Renal cortex interstitium (tissue), 15 donors: ENCODE data around the gene CD300A. TPM values are rescaled to one million over a fixed set of nuclear protein-coding genes. Genes with fewer than 3 reads are reported as not detected.

Experiments
- DNase-seq, 11 donors: peaks; one replicate each; pipeline ENCODE4 v3.0.0-alpha.2; 2013; ENCODE audit warnings: low read depth in 9 of 11, low spot score in 4 of 11; ENCODE audit errors: extremely low read depth in 1 of 11
- long read RNA-seq, 16 experiments: transcript quantifications; one replicate each; lab custom pipeline, GENCODE V29; 2026
- polyA plus RNA-seq, 3 donors: library from polyadenylated mRNA; unstranded; fragments of 120-200 nt; gene quantifications; one replicate each; pipeline ENCODE4 v1.2.1, GENCODE V29; 2013; ENCODE audit not compliant: insufficient read length in 3 of 3

CD300A gene
- polyA plus RNA-seq = 1 to 10 TPM in 2 of 3 donors, under 1 TPM in 1; 1.00 to 2.8 (median 1.8) TPM
- long read RNA-seq, donor 1 = 0 reads
- long read RNA-seq, donor 2, partial matches to known transcripts = 0 of 4 reads
- long read RNA-seq, donor 2, other reads (novel, unspliced or antisense) = 0 of 4 reads
- long read RNA-seq, donor 3 = 0 reads
- long read RNA-seq, donor 4 = 0 reads
- long read RNA-seq, donor 5 = 0 reads
- long read RNA-seq, donor 6 = 0 reads
- long read RNA-seq, donor 7, partial matches to known transcripts = 0 of 1 reads
- long read RNA-seq, donor 7, other reads (novel, unspliced or antisense) = 0 of 1 reads
- long read RNA-seq, donor 8 = 0 reads
- long read RNA-seq, donor 9 = 0 reads
- long read RNA-seq, donor 10 = 0 reads
- long read RNA-seq, donor 11 = 0 reads
- long read RNA-seq, donor 12 = 0 reads
- long read RNA-seq, donor 13 = 0 reads
- long read RNA-seq, donor 14 = 0 reads
- long read RNA-seq, donor 15 = 0 reads
- long read RNA-seq, donor 16, partial matches to known transcripts = 0 of 1 reads
- long read RNA-seq, donor 16, other reads (novel, unspliced or antisense) = 0 of 1 reads

GRCh38 chr17:74466111-74466827, at the start of gene CD300A:
Gene CD300A (plus strand): TSS chr17:74466634. CDS start chr17:74466704, 70 bp downstream.
- DNase-seq = no peak

- no peak for DNase-seq
These were observed 49.0 kb upstream of the CD300A start for GRCh38 chr17:74417178-74418045.

GRCh38 chr17:74419928-74420411, 46.5 kb upstream of the CD300A start:
- DNase-seq = no peak

GRCh38 chr17:74424117-74424516, 42.3 kb upstream of the CD300A start:
- DNase-seq = no peak

GRCh38 chr17:74424657-74425056, 41.8 kb upstream of the CD300A start:
- no peak for DNase-seq

- no peak for DNase-seq
These were observed 39.8 kb upstream of the CD300A start for GRCh38 chr17:74426551-74427047.

GRCh38 chr17:74427048-74427762, 39.2 kb upstream of the CD300A start:
- peak in 6 of 11 donors; percentile 57 to 87 (median 82) for DNase-seq

- DNase-seq = no peak
These were observed 38.7 kb upstream of the CD300A start for GRCh38 chr17:74427763-74428153.

GRCh38 chr17:74429604-74430384, 36.6 kb upstream of the CD300A start:
- no peak for DNase-seq

- DNase-seq = no peak
These were observed 36.1 kb upstream of the CD300A start for GRCh38 chr17:74430385-74430705.

GRCh38 chr17:74430706-74431567, 35.5 kb upstream of the CD300A start:
- peak in 9 of 11 donors; percentile 80 to 90 (median 89) for DNase-seq

GRCh38 chr17:74431568-74432423, 34.6 kb upstream of the CD300A start, which contains the start of gene GPRC5C:
Gene GPRC5C (plus strand): TSS chr17:74432088. CDS start chr17:74439777, 7,689 bp downstream.
- peak in 6 of 11 donors; percentile 79 to 84 (median 82) for DNase-seq

- DNase-seq = no peak
These were observed 34.1 kb upstream of the CD300A start for GRCh38 chr17:74432424-74432690.

- peak in 1 of 11 donors; percentile 46 for DNase-seq
These were observed 33.6 kb upstream of the CD300A start for GRCh38 chr17:74432766-74433391.

- DNase-seq = peak in 1 of 11 donors; percentile 57
These were observed 32.9 kb upstream of the CD300A start for GRCh38 chr17:74433421-74434121.
